LHCN-M2 (cell line): ENCODE measurements around the gene STARD5. TPM values are rescaled to one million over a fixed set of nuclear protein-coding genes. Genes with fewer than 3 reads are reported as not detected.

Experiments used
- total RNA-seq: library from RNA; depleted of rRNA; stranded (reverse); fragments of >200 nt; gene quantifications from 2 replicates; pipeline ENCODE4 v1.2.3, GENCODE V29; 2014; rRNA removed

The STARD5 gene
- total RNA-seq, 1 experiment from 2014 or later = 4.3 TPM

Other genes starting within 250 kb of the STARD5 start
- gene CFAP161, start 189.9 kb downstream of the STARD5 start, total RNA-seq = 1.2 TPM in 1 of 2 replicates, not detected in the other
- gene IL16, start 127.3 kb downstream of the STARD5 start, total RNA-seq = not detected in 2 replicates
- not detected in 2 replicates for gene TMC3, start 50.1 kb upstream of the STARD5 start, total RNA-seq